ENCODE measurements around the gene CARD19. TPM values are rescaled to one million over a fixed set of nuclear protein-coding genes. Genes with fewer than 3 reads are reported as not detected.

CARD19 gene
- total and polyA plus RNA-seq, 2 experiments from 2014 or later = 36.8 to 48.3 TPM

DNA sequence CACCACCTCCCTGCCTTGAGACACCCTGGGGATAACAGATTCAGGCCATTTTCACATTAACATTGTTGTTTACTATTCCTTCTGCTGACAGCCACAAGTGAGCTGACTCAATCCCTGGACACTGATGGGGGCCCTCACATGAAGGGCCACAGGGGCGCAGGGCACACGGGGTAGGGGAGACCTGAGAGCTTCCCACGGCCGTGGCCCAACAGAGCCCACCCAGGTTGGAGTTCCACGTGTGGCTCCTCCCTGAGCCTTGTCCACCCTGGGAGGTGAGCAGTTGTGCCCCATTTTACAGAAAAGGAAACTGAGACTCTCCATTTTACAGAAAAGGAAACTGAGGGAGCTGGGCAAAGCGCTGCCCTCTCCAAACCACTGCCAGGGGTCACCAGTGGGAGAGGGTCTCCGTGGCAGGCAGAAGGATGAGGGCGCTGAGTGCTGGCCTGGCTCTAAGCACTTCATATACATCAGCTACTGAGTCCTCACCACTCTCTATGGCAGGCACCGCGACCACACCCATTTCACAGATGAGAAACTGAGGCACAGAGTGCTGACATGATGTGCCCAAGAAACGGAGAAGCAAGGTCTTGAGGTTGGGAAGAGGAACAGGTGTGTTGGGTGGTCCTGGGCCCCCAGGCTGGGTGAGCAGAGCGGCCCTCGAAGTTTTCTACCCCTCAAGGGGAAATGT lies 35.7 kb downstream of the CARD19 start:
- ATAC-seq (no peak), DNase-seq (ENCODE audit: low spot score) (no peak)
- H3K36me3 ChIP-seq (ENCODE audit: insufficient read depth) = no peaks in the 10 kb centered on the region
- H3K4me3 Mint-ChIP-seq = no peak overlapping the region; the same call in 2 of the 3 replicates
- TF ChIP-seq ZNF331 (CRISPR knock-in tag; IDR thresholded peaks at IDR 0.05; ENCODE audit: low read depth) (no peak), EZH2phosphoT487 (IDR thresholded peaks at IDR 0.05; ENCODE audit: unreplicated experiment) (no peak), POLR2AphosphoS5 (IDR thresholded peaks at IDR 0.05; ENCODE audit: low read depth) (no peak), ZNF114 (CRISPR knock-in tag; IDR thresholded peaks at IDR 0.05) (no peak), CREB1 (CRISPR knock-in tag; IDR thresholded peaks at IDR 0.05; ENCODE audit: low read depth) (no peak), STAT1 (IDR thresholded peaks at IDR 0.05; ENCODE audit: unreplicated experiment) (no peak), EZH2 (IDR thresholded peaks at IDR 0.05; ENCODE audit: low read depth, unreplicated experiment) (no peak), ZNF462 (CRISPR knock-in tag; IDR thresholded peaks at IDR 0.05) (no peak), NANOG (IDR thresholded peaks at IDR 0.05; ENCODE audit: borderline replicate concordance) (no peak), ETS1 (IDR thresholded peaks at IDR 0.05) (no peak), JUNB (IDR thresholded peaks at IDR 0.05; ENCODE audit: unreplicated experiment) (no peak)
- TF ChIP-seq, protein P1, sequence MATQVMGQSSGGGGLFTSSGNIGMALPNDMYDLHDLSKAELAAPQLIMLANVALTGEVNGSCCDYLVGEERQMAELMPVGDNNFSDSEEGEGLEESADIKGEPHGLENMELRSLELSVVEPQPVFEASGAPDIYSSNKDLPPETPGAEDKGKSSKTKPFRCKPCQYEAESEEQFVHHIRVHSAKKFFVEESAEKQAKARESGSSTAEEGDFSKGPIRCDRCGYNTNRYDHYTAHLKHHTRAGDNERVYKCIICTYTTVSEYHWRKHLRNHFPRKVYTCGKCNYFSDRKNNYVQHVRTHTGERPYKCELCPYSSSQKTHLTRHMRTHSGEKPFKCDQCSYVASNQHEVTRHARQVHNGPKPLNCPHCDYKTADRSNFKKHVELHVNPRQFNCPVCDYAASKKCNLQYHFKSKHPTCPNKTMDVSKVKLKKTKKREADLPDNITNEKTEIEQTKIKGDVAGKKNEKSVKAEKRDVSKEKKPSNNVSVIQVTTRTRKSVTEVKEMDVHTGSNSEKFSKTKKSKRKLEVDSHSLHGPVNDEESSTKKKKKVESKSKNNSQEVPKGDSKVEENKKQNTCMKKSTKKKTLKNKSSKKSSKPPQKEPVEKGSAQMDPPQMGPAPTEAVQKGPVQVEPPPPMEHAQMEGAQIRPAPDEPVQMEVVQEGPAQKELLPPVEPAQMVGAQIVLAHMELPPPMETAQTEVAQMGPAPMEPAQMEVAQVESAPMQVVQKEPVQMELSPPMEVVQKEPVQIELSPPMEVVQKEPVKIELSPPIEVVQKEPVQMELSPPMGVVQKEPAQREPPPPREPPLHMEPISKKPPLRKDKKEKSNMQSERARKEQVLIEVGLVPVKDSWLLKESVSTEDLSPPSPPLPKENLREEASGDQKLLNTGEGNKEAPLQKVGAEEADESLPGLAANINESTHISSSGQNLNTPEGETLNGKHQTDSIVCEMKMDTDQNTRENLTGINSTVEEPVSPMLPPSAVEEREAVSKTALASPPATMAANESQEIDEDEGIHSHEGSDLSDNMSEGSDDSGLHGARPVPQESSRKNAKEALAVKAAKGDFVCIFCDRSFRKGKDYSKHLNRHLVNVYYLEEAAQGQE (IDR thresholded peaks at IDR 0.05; ENCODE audit: unreplicated experiment) = no peak
- TF ChIP-seq, protein P2, sequence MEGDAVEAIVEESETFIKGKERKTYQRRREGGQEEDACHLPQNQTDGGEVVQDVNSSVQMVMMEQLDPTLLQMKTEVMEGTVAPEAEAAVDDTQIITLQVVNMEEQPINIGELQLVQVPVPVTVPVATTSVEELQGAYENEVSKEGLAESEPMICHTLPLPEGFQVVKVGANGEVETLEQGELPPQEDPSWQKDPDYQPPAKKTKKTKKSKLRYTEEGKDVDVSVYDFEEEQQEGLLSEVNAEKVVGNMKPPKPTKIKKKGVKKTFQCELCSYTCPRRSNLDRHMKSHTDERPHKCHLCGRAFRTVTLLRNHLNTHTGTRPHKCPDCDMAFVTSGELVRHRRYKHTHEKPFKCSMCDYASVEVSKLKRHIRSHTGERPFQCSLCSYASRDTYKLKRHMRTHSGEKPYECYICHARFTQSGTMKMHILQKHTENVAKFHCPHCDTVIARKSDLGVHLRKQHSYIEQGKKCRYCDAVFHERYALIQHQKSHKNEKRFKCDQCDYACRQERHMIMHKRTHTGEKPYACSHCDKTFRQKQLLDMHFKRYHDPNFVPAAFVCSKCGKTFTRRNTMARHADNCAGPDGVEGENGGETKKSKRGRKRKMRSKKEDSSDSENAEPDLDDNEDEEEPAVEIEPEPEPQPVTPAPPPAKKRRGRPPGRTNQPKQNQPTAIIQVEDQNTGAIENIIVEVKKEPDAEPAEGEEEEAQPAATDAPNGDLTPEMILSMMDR (conservative IDR thresholded peaks at IDR 0.05; ENCODE audit: low read depth in 2 of 2) = no peak
- no peak overlapping the region; the same call in 1 of the 2 replicates for H3K4me2 ChIP-seq
- H3K4me1 ChIP-seq (ENCODE audit: insufficient read depth) = peaks cover 16% of the 10 kb centered on the region
- 0 out of 2 replicates have a peak, but pooled peaks cover 8% of the 10 kb centered on the region for H4K20me1 ChIP-seq (replicated peaks; ENCODE audit: insufficient read depth)
- no peak overlapping the region for H2AFZ ChIP-seq
- H3K27me3 ChIP-seq (ENCODE audit: insufficient read depth) = peaks cover 9% of the 10 kb centered on the region
- no peak overlapping the region for H3K27ac ChIP-seq (ENCODE audit: low read depth)
- H3K36me3 Mint-ChIP-seq (ENCODE audit: low read depth) = no peaks in the 10 kb centered on the region
- peaks cover 39% of the 10 kb centered on the region for H3K4me1 Mint-ChIP-seq
- no peaks in the 10 kb centered on the region for H3K9me2 ChIP-seq (ENCODE audit: insufficient read depth)
- H3K79me2 ChIP-seq (replicated peaks; ENCODE audit: insufficient read depth) = 0 out of 2 replicates have a peak, but pooled peaks cover 6% of the 10 kb centered on the region
- peaks cover 21% of the 10 kb centered on the region for H3K27me3 Mint-ChIP-seq (ENCODE audit: insufficient read depth, low read depth, poor library complexity)
- H3K9me3 Mint-ChIP-seq = no peaks in the 10 kb centered on the region
- H3K4me3 ChIP-seq = no peak overlapping the region
- H3F3A ChIP-seq (replicated peaks; ENCODE audit: low read depth) = no peaks in the 10 kb centered on the region
- H3K27ac Mint-ChIP-seq = no peak overlapping the region
